Activated CD8-positive, alpha-beta memory T cell treated with anti-CD3 and anti-CD28 coated beads for 24 hours (primary cell): ENCODE results near the gene COQ8B.
"Not testable (repeated sequence)": the region's sequence is repeated elsewhere in the genome, so short reads cannot be mapped to it uniquely, and the experiment has no call there.

Source experiments
- DNase-seq: peaks from one replicate; pipeline ENCODE4 v3.0.0-alpha.2; 2020

COQ8B gene

DNA sequence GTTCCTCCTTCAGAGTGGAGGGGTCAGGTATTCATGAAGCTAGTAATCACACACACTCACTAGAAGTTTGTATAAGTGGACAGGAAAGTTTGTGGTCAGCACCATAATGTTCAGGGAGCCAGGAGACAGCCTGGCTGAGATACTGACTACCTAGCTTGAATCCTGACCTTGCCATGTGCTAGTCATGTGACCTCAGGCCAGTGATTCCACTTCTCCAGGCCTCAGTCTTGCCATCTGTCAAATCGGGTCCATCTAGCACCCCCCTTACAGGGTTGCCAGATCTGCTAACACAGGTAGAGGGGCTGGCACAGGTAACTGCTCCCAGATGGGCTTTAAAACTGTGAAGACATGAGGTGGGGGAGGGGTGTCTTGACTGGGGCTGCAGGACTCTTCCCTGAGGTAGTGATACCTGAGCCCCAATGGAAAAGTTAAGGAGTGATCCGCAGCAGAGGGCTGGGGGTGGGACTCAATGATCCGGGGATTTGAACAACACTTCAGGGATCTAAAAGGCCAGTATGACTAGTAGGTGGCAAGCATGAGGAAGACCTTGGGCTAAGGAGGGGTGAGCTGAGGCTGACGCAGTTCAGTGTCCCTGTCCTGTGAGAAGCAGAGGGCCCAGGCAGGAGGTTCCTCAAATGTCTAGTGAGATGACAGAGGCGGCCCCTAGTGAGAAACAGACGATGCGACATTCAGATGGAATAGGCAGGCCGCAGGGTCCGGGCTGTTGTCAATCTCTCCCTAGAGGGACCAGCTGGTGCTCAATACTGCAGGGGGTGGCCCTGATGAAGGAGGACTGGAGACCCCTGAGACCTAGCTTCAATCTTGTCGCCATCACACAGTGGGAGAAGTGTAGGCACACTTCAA is 25.1 kb upstream of the COQ8B start:
- DNase-seq: no peak

DNA sequence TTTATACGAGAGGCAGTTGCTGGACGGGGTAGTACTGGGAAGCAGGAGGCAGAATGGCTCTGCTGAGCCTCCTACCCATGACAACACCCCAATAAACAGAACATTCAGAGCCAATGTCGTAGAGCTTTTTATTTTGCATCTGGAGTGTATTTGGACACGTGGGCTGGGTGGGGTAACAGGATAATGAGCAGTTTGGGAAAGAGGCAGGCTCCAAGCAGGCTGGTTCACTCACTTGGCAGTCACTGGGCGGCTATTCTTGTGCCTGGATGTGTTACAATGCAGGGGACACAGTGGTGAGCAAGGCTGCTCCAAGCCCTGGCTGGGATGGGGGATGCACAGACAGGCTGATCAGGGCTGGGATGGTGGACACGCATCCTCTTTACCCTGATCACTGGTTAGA is 24.1 kb upstream of the COQ8B start:
- no peak for DNase-seq

DNA sequence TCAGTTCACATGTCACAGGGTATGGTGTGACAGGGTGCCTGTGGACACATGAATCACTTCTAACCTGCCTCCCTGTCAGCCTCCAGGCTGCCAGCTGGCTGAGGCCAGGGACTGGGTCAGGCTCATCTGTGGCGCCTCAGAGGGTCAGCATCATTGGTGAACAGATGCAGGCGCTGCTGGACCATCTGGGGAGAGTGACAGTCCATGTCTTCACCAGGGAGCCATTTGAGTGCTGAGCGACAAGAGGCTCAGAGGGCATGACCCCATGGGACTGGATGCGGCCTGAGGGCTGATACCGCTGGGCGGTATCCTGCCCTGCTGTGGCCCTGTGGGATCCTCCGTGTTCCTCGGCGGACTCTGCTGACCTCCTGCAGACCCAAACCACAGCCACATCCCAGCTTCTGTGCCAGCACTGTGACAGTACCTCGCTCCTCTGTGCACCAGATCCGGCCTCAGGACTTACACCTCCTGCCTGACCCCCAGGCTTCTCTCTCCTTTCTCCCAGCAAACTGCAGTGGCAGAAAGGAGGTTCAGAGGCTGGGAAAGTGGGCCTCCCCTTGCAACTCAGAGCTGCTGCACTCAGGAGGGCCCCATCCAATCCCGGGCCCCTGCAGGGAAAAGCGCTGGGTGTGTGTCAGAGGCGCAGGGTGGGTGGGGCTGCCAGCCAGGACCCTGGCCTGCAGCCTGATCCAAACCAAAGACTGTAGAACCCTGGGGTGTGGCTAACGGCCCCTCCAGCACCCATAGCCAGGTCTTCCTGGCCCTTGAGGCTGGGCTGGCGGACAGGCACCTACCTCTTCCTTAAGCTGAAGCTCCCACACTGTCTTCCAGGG is 23.4 kb upstream of the COQ8B start:
- no peak for DNase-seq

DNA sequence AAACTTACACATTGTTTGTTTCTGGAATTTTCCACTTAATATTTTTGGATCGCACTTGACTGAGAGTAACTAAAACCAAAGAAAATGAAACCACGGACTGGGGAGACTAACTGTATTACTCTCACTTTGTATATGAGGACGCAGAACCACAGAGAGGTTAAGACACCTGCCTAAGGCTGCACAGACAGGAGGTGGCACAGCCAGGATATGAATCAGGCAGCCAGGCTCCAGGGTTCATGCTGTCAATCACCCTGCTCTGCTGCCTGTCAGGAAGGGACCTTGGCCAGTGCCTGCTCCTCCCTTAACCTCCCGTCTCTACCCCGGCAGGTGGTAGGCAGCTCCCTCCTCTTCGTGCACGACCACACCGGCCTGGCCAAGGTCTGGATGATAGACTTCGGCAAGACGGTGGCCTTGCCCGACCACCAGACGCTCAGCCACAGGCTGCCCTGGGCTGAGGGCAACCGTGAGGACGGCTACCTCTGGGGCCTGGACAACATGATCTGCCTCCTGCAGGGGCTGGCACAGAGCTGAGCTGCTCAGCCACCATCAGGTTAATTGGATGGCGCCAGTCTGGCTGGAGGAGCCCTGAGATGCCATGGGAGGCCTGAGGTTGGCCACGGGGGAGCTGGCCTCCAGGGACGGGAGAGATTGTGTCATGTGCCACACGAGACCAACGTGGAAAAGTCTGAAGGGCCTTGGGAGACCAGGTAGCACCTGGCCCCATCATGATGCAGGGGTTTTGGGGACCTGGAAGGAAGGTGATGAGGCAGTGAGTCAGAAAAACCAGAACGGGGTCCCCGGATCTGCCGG is 22.5 kb upstream of the COQ8B start:
- DNase-seq: no peak

DNA sequence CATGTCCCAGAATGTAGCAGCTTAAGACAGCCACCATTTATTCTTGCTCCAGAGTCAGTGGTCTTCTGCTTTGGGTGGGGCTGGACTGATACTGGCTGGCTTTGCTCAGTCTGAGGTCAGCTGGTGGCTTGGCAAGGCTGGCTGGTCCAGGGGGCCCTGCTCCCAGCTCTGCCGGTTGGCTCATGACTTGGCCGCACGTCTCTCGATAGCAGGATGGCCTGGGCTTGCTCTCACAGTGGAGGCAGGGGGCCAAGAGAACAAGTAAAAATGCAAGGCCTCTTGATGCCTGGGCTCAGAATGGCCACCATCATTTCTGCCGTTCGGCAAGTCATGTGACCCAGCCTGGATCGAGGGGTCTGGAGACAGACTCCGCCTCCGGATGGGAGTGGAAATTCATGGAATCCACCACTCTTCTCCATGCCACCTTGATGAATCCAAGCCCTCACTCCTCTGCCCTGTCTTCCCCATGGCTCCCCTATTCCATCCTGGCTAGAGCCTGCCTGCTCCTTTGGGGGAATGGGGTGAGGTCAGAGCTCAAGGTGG is 20.5 kb upstream of the COQ8B start:
- DNase-seq: no peak

DNA sequence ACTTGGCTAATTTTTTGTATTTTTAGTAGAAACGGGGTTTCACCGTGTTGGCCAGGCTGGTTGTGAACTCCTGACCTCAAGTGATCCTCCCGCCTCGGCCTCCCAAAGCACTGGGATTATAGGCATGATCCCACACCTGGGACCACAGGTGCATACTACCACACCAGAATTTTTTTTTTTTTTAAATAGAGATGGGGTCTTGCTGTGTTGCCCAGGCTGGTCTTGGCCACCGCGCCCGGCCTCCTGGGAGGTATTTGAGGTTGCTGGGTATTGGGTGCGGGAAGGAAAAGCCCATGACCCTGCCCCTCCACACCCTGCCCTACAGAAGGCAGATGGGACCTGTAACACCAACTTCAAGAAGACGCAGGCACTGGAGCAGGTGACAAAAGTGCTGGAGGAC is 20.0 kb upstream of the COQ8B start:
- no peak for DNase-seq

DNA sequence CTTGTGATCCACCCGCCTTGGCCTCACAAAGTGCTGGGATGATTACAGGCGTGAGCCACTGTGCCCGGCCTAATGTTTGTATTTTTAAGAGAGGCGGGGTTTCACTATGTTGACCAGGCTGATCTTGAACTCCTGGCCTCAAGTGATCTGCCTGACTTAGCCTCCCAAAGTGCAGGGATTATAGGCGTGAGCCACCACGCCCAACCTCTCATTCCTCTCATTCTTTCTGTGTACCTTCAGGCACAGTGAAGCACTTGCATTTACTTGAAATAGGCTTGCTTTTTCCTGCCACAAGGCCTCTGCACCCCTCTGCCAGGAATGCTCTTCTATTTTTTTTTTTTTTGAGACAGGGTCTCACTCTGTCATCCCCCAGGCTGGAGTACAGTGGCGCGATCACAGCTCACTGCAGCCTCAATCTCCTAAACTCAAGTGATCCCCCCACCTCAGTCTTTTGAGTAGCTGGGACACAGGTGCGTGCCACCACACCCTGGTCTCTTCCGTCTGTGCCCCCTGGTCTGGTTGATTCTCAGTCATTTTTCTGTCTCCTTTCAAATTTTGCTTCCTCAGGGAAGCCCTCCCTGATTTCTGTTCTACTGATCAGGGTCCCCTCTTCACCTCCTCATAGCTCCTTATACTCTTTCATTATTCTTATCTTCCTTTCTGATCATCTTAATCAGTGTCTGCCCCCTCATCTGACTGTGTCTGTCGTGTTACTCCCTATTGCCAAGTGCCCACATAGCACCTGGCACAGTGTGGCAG is 18.5 kb upstream of the COQ8B start:
- no peak for DNase-seq

DNA sequence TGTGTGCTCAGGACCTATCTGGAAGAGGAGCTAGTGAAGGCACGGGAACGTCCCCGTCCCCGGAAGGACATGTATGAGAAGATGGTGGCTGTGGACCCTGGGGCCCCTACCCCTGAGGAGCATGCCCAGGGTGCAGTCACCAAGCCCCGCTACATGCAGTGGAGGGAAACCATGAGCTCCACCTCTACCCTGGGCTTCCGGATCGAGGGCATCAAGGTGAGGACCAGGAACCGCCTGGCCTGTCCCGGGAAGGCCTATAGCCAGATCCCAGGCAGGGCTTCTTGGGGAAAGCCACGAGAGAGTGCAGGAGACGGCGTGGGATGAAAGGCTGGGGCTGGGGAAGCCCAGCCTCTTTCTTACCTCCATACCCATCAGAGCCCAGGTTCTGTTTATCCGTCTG is 16.5 kb upstream of the COQ8B start:
- DNase-seq: no peak

DNA sequence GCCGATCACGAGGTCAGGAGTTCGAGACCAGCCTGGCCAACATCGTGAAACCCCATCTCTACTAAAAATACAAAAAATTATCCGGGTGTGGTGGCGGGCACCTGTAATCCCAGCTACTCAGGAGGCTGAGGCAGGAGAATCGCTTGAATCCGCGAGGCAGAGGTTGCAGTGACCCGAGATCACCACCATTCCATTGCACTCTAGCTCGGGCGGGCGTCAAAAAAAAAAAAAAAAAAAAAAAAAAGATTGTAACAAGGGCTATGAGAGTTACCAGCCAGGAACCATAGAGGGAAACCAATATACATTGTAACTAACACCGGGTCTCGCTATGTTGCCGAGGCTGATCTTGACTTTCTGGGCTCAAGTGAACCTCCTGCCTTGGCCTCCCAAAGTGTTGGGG is 15.6 kb upstream of the COQ8B start:
- not testable (repeated sequence) for DNase-seq

DNA sequence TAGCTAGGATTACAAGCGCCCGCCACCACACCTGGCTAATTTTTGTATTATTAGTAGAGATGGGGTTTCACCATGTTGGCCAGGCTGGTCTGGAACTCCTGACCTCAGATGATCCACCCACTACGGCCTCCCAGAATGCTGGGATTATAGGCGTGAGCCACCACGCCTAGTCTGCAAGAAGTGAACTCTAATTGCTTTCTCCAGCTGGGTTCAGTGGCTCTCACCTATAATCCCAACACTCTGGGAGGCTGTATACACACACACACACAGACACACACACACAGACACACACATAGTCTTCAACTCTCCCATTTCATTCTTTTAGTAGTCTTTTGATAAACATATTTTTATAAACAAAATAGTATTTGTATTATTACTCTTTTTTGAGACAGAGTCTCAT is 13.4 kb upstream of the COQ8B start:
- DNase-seq: not testable (repeated sequence)

DNA sequence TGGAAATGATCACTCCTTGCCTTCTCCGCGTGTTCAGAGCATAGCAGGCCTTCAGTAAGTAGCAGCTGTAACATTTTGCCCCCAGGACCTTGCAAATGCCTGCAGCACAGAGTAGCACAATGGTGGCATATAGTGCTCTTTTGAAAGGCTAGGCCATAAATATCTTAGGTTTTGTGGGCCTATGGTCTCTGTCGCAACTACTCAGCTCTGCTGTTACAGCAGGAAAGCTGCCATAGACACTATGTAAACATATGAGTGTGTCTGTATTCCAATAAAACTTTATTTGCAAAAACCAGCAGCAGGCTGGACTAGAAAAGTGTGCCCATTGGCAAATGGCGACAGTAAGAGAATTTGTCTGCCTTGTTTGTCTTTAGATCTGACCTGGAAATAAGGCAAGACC is 9.6 kb upstream of the COQ8B start:
- DNase-seq: no peak

DNA sequence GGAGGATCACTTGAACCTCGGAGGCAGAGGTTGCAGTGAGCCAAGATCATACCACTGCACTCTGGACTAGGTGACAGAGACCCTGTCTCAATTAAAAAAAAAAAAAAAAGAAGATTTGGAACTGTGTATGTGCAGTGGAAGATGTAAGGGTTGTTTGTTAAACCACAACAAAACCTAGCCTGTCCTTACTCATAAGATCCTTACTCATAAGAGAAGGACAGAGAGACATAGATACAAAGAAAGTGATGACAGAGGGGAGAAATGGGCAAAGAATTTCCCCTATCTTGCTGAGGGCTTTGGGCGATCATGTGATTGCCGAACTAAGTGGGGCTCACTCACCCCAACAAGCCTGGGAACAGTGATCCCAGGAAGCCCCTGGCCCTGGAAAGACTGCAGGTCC is 8.2 kb upstream of the COQ8B start:
- DNase-seq: no peak

DNA sequence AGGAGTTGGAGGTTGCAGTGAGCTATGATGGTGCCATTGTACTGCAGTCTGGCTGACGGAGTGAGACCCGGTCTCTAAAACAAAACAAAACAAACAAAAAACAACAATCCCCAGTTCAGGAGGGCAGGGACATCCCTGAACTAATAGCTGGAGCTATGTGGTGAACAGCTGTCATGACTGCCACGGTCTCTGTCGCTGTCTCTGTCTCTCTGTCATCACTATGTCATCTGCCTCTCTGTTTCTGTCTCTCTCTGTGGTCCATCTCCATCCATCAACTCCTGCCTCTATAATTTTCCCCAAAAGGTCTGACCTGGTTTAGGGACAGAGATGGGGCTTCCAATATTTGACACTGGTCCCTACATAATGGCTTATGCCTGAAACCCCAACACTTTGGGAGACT is 7.6 kb upstream of the COQ8B start:
- DNase-seq: no peak

DNA sequence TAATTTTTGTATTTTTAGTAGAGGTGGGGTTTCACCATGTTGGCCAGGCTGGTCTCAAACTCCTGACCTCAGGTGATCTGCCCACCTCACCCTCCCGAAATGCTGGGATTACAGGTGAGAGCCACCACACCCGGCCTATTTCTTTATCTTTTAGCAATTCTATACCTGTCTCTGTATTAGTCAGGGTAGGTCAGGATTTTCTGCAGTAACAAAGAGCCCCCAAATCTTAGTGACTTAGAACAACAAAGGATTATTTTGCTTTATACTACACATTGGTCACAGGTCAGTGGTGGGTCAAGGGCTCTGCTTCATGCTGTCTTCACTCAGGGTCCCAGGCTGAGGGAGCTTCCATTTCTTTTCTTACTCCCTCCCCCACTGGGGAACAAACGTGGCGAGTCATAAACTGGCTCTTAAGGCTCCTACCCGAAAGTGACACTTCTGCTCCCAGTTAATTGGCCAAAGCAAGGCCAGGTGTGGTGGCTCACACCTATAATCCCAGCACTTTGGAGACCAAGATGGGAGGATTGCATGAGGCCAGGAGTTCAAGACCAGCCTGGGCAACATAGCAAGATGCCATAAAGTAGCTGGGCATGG is 7.1 kb upstream of the COQ8B start:
- DNase-seq: no peak

DNA sequence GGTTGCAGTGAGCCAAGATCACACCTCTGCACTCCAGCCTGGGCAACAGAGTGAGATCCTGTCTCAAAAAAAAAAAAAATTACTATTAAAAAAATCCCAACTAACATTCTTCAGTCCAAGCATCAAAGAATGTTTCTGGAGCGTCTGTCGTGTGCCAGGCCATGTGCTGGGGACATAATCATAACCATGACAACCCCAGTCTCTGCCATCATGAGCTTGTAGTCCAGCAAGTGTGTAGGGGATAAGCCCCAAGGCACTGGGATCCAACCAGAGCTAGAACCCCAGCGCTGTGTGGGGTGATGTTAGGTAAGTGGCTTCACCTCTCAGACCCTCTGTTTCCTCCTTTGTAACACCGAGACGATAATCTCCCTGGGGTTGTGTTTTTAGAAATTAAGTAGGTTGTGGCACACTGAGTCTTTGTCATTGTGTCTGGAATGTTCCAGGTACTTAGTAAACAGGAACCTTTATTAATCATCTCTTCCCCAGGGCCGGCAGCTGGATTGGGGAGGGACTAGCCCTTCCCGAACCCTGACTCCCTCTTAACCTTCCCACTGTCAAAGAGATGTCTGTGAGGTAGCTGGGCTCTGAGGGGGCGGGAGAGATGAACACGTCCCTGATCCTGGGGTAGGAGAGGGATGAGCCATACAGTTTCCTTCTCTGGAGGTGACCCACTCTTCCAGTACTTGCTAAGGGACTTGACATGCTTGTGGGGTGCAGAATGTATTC is 5.4 kb upstream of the COQ8B start:
- DNase-seq: no peak

DNA sequence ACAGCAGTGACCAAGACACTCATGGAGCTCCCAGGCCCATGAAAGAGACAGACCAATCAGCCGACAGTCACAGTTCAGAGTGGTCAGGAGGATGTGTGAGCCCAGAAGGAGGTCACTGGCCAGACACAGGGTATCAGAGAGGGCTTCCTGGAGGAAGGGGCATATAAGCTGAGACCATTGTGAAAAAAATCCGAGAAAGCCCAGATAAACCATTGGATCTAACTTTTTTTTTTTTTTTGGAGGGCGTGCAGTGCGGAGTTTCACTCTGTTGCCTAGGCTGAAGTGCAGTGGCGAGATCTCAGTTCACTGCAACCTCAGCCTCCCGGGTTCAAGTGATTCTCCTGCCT is 4.4 kb upstream of the COQ8B start:
- DNase-seq: no peak

DNA sequence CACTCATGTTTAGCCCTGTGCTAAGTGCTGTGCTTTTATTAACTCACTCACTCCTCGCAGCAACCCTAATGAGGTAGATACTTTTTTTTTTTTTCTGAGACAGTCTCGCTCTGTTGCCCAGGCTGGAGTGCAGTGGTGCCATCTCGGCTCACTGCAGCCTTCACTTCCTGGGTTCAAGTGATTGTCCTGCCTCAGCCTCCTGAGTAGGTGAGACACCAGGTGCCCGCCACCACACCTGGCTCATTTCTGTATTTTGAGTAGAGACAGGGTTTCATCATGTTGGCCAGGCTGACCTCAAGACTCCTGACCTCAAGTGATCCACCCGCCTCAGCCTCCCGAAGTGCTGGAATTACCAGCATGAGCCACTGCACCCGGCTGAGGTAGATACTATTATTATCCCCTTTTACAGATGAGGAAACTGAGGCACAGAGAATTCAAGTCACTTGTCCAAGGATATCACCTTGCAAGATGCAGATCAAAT is 2.8 kb upstream of the COQ8B start:
- DNase-seq: no peak

DNA sequence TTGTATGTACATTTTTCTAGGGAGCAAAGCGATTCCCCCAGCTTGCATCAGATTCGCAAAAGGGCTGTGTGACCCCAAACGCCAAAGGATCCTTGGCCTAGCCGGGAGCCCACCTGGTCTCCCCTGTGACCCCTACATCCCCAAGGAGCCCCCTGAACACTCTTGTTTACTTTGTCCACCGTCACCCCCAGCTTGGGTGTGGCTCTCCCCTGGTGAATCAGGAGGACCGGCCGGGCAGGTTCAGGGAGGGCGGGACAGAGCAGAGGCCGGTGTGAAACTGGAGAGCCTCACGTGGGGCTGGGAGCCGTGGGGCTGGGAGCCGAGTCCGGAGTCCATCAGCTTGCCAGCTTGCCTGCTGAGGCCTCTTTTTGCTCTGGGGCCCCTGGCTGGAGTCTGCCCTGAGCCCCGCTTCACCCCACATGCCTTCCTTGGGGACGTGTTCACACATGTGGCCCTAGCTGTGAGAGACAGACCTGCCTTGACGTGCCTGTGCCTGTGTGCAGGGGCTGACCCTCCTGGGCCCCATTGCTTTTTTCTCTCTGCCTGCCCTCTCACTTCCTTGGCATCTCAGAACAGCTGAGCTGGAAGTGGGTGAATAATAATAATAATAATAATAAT is 2.2 kb upstream of the COQ8B start:
- DNase-seq: no peak

DNA sequence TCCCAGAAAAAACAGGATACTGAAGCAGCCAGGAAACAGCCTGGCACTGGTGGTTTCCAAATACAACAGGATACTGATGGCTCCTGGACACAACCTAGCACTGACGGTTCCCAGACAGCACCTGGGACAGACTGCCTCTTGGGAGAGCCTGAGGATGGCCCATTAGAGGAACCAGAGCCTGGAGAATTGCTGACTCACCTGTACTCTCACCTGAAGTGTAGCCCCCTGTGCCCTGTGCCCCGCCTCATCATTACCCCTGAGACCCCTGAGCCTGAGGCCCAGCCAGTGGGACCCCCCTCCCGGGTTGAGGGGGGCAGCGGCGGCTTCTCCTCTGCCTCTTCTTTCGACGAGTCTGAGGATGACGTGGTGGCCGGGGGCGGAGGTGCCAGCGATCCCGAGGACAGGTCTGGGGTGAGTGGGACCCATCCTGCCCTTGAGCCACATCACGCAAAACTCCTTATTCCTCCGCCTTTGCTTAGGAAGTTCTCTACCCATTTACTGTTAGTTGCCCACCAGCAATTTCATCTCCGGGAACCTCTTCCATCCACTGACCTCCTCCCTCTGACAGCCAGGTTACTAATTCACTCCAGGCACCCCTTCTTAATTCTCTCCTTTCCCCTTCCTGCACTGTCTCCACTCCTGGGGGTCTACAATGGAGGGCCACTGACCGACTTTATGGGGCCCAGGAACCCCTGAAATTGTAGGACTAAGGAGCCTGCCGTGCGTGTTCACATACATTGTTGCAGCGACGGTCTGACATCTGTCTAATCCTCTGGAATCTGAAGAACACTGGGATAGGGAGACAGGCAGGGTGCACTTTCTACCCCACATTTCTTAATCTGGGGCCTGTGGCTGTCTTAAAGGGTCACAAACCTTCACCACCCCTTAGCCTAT is 1.4 kb upstream of the COQ8B start:
- DNase-seq: no peak
